Upper lobe of left lung (tissue), 6 donors: ENCODE data around the gene PHGDH. TPM values are rescaled to one million over a fixed set of nuclear protein-coding genes. Genes with fewer than 3 reads are reported as not detected.
A peak's percentile ranks its signal among the peaks of the same experiment; 100 is the strongest.

ENCODE experiments used
- ATAC-seq, 2 donors: fragments of 200-7000 bp; cut with Tn5 transposase; one replicate each; pipeline ENCODE4 v1.9.1; 2022; ENCODE audit warnings: mild to moderate bottlenecking in 2 of 2, moderate library complexity in 2 of 2; ENCODE audit not compliant: low FRiP score in 2 of 2
- DNase-seq, 2 donors: peaks; one replicate each; pipeline ENCODE4 v3.0.0-alpha.2; 2019 to 2020
- H3K27ac ChIP-seq, 4 donors: fragments of 200-600 bp; sonication (generic); one replicate each; pipeline ENCODE4 v1.5.1; 2016 to 2019
- H3K27me3 ChIP-seq, 4 donors: fragments of 200-600 bp; sonication (generic); one replicate each; pipeline ENCODE4 v1.5.1; 2017 to 2019
- H3K36me3 ChIP-seq, 4 donors: fragments of 200-600 bp; sonication (generic); one replicate each; pipeline ENCODE4 v1.5.1; 2016 to 2019
- H3K4me1 ChIP-seq, 4 donors: fragments of 200-600 bp; sonication (generic); one replicate each; pipeline ENCODE4 v1.5.1; 2018 to 2019
- H3K4me3 ChIP-seq, 4 donors: fragments of 200-600 bp; sonication (generic); one replicate each; pipeline ENCODE4 v1.5.1; 2017 to 2019; ENCODE audit warnings: mild to moderate bottlenecking in 2 of 4, moderate library complexity in 1 of 4
- H3K9me3 ChIP-seq, 4 donors: fragments of 200-600 bp; sonication (generic); one replicate each; pipeline ENCODE4 v1.5.1; 2018 to 2019
- EP300 ChIP-seq, 4 donors: sonication (generic); formaldehyde crosslinking; IDR thresholded peaks; one replicate each; pipeline ENCODE4 v1.5.1; 2017; ENCODE audit warnings: antibody characterized with exemption in 4 of 4, control low read depth in 2 of 4
- POLR2A ChIP-seq, 4 donors: fragments of 450-650 bp; IDR thresholded peaks; one replicate each; pipeline ENCODE4 v1.5.1; 2016 to 2017; ENCODE audit warnings: antibody characterized with exemption in 4 of 4, mild to moderate bottlenecking in 2 of 4
- POLR2AphosphoS5 ChIP-seq, 2 donors: sonication (generic); formaldehyde crosslinking; IDR thresholded peaks; one replicate each; pipeline ENCODE4 v1.5.1; 2017; ENCODE audit warnings: antibody characterized with exemption in 2 of 2
- WGBS, 2 donors: methylation state at CpG; one replicate each; pipeline ENCODE4 v1.1.5; 2017 to 2018; 5-methylcytosine and 5-hydroxymethylcytosine counted together
- total RNA-seq, 6 donors: library from RNA; depleted of rRNA in 4 of 6; stranded (reverse); fragments of >200 nt in 4 of 6; gene quantifications; one replicate each; pipeline versions ENCODE4 v1.1.0 to v1.2.1, GENCODE V29; 2016 to 2021
- TF ChIP-seq, protein P1 (sequence below), 6 experiments: fragments of 450-650 bp in 4 of 6; fragments of 200-600 bp in 2 of 6; sonication (generic) in 2 of 6; IDR thresholded peaks; one replicate each; pipeline ENCODE4 v1.5.1; 2016 to 2019; ENCODE audit warnings: antibody characterized with exemption in 6 of 6
- donor health status: DM: no; HTN: no; CAD: no; lungs with moderate emphysema.
- donor health status: DM: no; HTN: yes; CAD: no; lungs with severe emphysema.

PHGDH gene
- total RNA-seq, 6 donors from 2014 or later = 12.4 to 60.8 (median 21.7) TPM

DNA sequence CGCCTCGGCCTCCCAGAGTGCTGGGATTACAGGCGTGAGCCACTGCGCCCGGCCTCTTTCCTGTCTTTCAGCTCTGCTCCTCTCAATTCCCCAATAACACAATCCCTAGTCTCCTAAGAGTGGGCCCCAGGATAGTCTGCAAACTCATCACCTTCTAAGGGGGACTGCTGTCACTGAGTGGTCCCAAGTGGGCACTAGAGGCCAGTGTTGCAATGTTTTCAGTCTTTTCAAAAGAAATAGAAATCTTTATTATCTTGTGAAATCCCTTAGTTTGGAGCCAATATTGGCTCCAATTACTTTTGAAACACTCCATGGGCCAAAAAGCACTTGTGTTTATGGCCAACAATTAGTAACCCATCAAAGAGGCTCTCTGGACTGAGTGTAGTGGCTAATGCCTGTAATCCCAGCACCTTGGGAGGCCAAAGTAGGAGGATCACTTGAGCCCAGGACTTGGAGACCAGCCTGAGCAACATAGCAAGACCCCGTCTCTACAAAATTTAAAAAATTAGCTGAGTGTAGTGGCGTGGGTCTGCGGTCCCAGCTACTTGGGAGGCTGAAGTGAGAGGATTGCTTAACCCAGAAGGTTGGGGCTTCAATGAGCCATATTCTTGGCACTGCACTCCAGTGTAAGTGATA lies 35.0 kb upstream of the PHGDH start:
- H3K9me3 ChIP-seq = no peaks in the 10 kb centered on the region
- WGBS, 2 donors = 64 to 75% methylated on average over 8 of the region's 8 CpGs
- H3K4me3 ChIP-seq = no peak overlapping the region
- ATAC-seq = peak; percentile 47 to 81
- no peaks in the 10 kb centered on the region for H3K36me3 ChIP-seq
- peaks cover 4 to 12% (median 8%) of the 10 kb centered on the region in 4 donors for H3K4me1 ChIP-seq
- DNase-seq = peak; percentile 34 to 38
- H3K27me3 ChIP-seq = no peaks in the 10 kb centered on the region
- TF ChIP-seq EP300 (IDR thresholded peaks at IDR 0.05) = no peak
- TF ChIP-seq, protein P1, sequence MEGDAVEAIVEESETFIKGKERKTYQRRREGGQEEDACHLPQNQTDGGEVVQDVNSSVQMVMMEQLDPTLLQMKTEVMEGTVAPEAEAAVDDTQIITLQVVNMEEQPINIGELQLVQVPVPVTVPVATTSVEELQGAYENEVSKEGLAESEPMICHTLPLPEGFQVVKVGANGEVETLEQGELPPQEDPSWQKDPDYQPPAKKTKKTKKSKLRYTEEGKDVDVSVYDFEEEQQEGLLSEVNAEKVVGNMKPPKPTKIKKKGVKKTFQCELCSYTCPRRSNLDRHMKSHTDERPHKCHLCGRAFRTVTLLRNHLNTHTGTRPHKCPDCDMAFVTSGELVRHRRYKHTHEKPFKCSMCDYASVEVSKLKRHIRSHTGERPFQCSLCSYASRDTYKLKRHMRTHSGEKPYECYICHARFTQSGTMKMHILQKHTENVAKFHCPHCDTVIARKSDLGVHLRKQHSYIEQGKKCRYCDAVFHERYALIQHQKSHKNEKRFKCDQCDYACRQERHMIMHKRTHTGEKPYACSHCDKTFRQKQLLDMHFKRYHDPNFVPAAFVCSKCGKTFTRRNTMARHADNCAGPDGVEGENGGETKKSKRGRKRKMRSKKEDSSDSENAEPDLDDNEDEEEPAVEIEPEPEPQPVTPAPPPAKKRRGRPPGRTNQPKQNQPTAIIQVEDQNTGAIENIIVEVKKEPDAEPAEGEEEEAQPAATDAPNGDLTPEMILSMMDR (IDR thresholded peaks at IDR 0.05) = peak in 1 of 6 experiments; percentile 4
- peak overlapping the region in 2 of 4 donors; percentile 11 to 49 for H3K27ac ChIP-seq

DNA sequence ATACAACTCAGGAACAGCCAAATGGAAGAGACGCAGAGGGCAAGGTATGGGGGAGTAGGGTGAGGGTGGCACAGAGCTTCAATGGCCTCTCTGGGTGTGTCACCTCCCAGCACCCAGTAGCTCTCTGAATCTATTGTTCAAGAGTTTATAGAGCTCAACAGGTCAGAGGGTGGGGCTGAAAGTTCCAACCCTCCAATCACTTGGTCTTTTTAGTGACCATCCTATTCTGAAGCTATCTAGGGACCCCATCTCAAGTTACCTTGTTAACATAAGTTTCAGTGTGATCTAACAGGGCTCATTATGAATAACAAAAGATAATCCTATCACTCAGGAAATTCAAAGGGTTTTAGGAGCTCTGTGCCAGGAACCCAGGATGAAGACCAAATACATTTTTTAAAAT lies 32.5 kb upstream of the PHGDH start:
- H3K27ac ChIP-seq = no peak overlapping the region
- no peaks in the 10 kb centered on the region for H3K36me3 ChIP-seq
- no peaks in the 10 kb centered on the region for H3K27me3 ChIP-seq
- no peak for ATAC-seq
- TF ChIP-seq, protein P1 (IDR thresholded peaks at IDR 0.05) = no peak
- TF ChIP-seq POLR2AphosphoS5 (IDR thresholded peaks at IDR 0.05) (no peak), POLR2A (IDR thresholded peaks at IDR 0.05) (no peak), EP300 (IDR thresholded peaks at IDR 0.05) (no peak)
- no peak for DNase-seq
- no peaks in the 10 kb centered on the region for H3K9me3 ChIP-seq
- WGBS, 2 donors = 90 to 94% methylated on average over 1 of the region's 1 CpG
- H3K4me3 ChIP-seq = no peak overlapping the region
- peaks cover 4 to 12% (median 8%) of the 10 kb centered on the region in 4 donors for H3K4me1 ChIP-seq

DNA sequence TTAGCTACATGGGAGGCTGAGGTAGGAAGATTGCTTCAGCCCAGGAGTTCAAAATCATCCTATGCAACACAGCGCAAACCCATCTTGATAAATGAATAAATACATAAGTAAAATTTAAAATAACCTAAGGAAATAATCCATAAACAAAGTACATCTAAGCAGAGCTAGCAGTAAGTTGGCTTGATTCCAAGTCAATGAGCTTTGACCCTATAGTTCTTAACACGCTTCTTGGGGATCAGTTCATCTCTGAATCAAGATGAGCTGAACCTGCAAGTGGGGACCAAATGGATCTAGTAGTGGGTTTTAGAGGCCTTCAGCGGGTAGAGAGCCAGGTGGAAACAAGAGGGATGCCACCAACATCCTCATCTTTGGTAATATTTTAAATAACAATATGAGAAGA lies 31.5 kb upstream of the PHGDH start:
- no peak overlapping the region for H3K27ac ChIP-seq
- peaks cover 1 to 9% (median 5%) of the 10 kb centered on the region in 4 donors for H3K4me1 ChIP-seq
- DNase-seq (no peak), ATAC-seq (no peak)
- 87 to 89% methylated on average over 3 of the region's 3 CpGs for WGBS, 2 donors
- H3K4me3 ChIP-seq = no peak overlapping the region
- H3K9me3 ChIP-seq = no peaks in the 10 kb centered on the region
- H3K36me3 ChIP-seq = no peaks in the 10 kb centered on the region
- no peaks in the 10 kb centered on the region for H3K27me3 ChIP-seq
- TF ChIP-seq, protein P1 (IDR thresholded peaks at IDR 0.05) = no peak
- TF ChIP-seq EP300 (IDR thresholded peaks at IDR 0.05) = no peak
- no peak for TF ChIP-seq POLR2AphosphoS5 (IDR thresholded peaks at IDR 0.05)
- no peak for TF ChIP-seq POLR2A (IDR thresholded peaks at IDR 0.05)

DNA sequence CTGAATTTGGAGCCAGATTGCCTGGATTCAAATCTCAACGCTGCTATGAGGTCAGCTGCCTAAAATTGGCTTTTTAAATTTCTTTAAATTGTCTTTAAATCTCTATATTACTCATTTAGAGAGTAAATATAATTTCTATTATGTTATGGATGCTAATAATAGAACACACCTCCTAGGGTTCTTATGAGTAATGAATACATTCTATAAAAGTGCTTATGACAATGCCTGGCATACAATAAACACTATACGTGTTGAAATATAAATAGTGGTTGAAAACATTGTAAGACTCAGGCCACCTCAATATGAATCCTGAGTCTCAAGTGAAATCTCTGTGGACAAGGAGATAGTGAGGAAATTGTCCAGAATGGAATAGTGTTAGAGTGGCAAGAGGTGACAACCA lies 31.0 kb upstream of the PHGDH start:
- TF ChIP-seq EP300 (IDR thresholded peaks at IDR 0.05) = no peak
- TF ChIP-seq, protein P1 (IDR thresholded peaks at IDR 0.05) = no peak
- no peak for TF ChIP-seq POLR2A (IDR thresholded peaks at IDR 0.05)
- no peak for TF ChIP-seq POLR2AphosphoS5 (IDR thresholded peaks at IDR 0.05)
- DNase-seq (no peak), ATAC-seq (no peak)
- no peaks in the 10 kb centered on the region for H3K9me3 ChIP-seq
- 76 to 77% methylated on average over 2 of the region's 2 CpGs for WGBS, 2 donors
- H3K4me1 ChIP-seq = peaks cover 0 to 3% (median 1%) of the 10 kb centered on the region in 4 donors
- H3K4me3 ChIP-seq = no peak overlapping the region
- no peaks in the 10 kb centered on the region for H3K36me3 ChIP-seq
- no peak overlapping the region for H3K27ac ChIP-seq
- H3K27me3 ChIP-seq = no peaks in the 10 kb centered on the region

DNA sequence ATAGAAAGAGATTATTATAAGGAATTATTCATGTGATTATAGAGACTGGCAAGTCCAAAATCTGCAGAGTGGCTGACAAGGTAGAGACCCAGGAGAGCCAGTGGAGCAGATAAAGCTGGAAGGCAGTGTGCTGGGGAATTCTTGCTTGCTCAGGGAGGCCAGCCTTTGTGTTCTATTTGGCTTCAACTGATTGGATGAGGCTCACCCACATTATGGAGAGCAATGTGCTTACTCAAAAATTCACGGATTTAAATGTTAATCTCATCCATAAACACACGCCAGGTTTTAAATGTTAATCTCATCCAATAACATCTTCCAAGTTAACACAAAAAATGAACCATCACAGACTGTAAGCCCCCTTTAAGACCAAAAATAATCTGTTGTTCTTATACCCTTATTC lies 30.2 kb upstream of the PHGDH start:
- TF ChIP-seq POLR2AphosphoS5 (IDR thresholded peaks at IDR 0.05) (no peak), EP300 (IDR thresholded peaks at IDR 0.05) (no peak), POLR2A (IDR thresholded peaks at IDR 0.05) (no peak)
- TF ChIP-seq, protein P1 (IDR thresholded peaks at IDR 0.05) = no peak
- Histone ChIP-seq H3K4me1 (no peaks in the 10 kb centered on the region), H3K36me3 (no peaks in the 10 kb centered on the region), H3K9me3 (no peaks in the 10 kb centered on the region), H3K4me3 (no peak overlapping the region), H3K27ac (no peak overlapping the region), H3K27me3 (no peaks in the 10 kb centered on the region)
- ATAC-seq = no peak
- no peak for DNase-seq
- 82 to 93% methylated on average over 2 of the region's 2 CpGs for WGBS, 2 donors
